Retina (tissue), 1 donor: Measurements from ENCODE around the gene AGBL4.
A peak's percentile ranks its signal among the peaks of the same experiment; 100 is the strongest.
"Not testable (repeated sequence)": the region's sequence is repeated elsewhere in the genome, so short reads cannot be mapped to it uniquely, and the experiment has no call there.

Experiments used
- DNase-seq: peaks from one replicate; pipeline ENCODE4 v3.0.0-alpha.2; 2016

The AGBL4 gene

GRCh38 chr1:49013079-49013478 is 1010.7 kb downstream of the AGBL4 start:
- DNase-seq: no peak

GRCh38 chr1:49002981-49003380 is 1020.8 kb downstream of the AGBL4 start:
- DNase-seq: not testable (repeated sequence)

GRCh38 chr1:48999321-48999720 is 1024.4 kb downstream of the AGBL4 start:
- DNase-seq: no peak

DNA sequence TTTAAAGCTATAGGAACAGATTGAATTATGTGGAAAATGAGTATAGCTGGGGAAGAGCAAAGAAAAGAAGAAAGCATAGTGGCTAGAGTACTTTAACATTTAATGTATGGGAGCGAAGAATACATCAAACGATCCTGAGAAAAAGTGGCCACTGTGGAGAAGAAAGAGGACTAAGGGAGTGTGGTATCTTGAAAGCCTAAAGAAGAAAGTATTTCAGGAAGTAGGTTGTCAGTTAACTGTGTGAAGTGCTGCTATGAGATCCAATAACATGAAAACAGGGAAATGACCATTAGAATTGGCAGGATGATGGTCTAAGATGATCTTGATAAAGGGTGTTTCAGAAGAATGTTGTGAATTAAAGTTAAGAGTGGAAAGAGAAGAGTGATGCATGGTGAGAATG is 1027.4 kb downstream of the AGBL4 start:
- DNase-seq: no peak

DNA sequence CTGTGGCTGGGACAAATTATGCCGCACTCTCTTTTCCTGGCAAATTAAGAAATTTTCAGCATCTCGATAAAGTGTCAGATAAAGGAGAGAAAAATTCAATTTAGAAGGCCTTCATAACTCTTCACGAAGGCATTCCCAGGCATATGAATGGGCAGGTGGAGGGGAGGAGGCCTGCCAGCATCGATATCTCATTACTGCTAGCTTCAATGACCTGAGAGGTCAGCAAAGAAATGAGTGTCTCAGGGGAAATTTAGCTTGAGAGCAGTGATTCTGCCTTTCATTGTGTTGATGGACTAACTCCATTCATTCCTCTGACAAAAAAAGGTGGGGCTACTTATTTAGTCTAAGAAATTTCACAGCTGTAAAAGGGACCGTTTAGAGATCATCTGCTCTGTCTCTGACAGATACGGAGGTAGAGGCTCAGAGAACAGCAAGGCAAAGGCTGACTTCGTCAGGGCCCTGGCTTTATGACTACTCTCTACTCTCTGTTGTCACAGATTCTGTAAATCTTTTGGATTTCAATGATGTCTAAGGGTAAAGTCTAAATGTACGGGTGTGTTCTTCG is 1035.0 kb downstream of the AGBL4 start:
- DNase-seq: no peak

- no peak for DNase-seq
Observed at GRCh38 chr1:48979940-48980339, 1043.8 kb downstream of the AGBL4 start.

DNA sequence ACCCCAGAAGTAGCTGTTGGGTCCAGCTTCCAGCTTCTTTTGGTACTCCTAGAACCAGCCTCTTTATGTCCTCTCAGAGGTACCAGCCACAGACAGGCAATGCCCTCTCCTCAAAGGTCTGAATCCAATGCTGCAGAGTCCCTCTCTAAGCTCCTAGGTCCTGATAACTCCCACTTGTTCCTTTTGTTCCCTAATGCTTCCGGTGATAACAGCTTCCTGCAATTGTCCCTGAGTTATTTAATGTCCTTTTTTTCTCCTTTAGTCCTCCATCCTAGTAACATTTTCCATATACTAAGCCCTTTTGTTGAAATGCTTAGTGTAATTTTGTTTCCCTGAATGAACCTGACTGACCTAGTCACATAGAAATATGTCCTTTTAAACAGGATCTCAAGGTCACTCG is 1045.3 kb downstream of the AGBL4 start:
- no peak for DNase-seq

DNA sequence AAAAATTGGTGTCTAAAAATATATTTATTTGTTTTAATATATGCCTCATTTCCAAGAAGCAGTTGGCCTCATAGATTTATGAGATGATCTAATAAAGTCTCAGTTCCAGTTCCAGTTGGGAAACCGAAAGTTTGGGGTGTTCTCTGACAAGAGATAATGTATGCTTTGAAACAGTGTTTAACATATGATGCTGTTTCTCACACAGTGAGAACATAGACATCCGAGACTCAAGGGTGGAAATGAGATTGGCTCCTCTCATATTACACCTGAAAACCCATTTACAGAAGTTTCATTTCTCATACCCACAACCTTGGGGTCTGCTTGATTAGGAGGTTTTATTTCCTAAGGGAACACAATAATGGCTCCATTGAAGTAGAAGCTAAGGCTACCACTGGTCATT is 1046.5 kb downstream of the AGBL4 start:
- DNase-seq: no peak

GRCh38 chr1:48969971-48970370 is 1053.8 kb downstream of the AGBL4 start:
- DNase-seq: no peak

GRCh38 chr1:48967318-48967717 is 1056.4 kb downstream of the AGBL4 start:
- DNase-seq: no peak

- DNase-seq: no peak
Observed at GRCh38 chr1:48966583-48966982, 1057.2 kb downstream of the AGBL4 start.

DNA sequence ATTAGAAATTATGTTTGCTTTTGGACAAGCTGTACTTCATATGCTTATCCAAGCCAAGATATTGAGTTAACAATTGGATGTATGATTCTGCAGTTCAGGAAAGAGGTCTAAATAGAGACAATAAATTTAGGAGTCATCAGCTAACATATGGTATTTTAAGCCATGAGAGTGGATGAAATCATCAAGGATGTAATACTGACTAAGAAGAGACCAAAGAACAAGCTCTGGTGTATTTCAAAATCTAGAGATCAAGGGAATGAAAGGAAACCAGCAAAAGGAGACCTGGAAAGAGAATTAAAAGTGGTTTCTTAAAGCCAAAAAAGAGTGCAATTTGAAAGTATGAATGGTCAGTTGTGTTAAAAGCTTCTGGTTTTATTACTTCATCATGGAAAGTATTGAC is 1063.4 kb downstream of the AGBL4 start:
- DNase-seq: no peak

DNA sequence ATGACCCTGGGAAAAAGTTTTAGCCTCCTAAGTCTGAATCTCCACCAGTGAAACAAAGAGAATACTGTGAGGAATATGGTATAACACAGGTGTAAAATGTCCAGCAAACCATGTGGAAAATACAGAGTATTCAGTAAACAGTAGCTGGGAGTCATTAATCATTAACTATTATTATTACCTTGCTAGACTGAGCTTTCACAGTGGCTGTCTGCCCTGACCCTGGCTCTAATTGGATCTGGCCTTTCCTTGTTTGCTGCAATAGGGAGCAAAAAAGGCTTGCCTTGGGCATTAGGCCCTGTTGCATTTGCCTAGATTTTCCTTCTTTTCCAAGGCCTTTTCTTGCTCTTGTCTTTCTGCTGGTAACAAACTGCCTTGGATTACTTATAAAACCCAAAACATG is 1068.0 kb downstream of the AGBL4 start:
- DNase-seq: no peak

DNA sequence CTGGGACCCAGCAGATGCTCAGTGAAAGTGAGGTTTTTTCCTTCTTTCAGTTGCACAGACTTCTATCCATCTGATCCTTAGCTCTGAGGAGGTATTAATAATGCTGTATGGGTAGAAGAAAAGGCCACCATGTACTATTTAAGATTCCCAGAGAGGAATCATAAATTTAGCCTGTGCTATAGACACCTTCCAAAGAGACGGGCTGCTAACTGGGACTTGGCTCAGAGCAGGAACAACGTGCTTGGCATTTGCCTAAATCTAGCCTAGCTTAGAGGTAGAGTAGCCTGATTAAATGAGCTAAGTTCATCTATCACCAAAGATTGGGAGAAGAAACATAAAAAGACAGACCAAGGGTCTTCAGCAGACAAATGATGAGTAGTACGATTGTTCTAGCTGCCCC is 1070.1 kb downstream of the AGBL4 start:
- DNase-seq: no peak

- no peak for DNase-seq
Observed at GRCh38 chr1:48948562-48948961, 1075.2 kb downstream of the AGBL4 start.

GRCh38 chr1:48947761-48948537 is 1075.8 kb downstream of the AGBL4 start:
- peak; percentile 40 for DNase-seq

DNA sequence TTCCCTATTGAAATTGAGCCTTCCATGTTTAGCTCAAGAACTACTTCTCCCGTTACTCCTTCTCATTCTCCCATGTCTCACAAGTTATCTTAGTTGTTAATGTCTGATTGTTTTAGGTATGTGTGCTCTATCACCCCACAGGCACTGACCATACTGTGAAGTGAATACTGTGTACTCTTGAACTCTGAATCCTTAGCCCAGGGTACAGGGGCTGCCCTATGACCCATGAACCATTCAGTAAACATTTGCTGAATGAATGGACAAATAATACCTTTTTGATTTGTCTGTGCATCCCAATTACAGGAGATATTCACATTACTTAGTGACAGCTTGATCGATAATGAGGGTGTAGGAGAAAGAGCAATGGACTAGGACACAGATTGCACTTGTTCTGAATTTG is 1077.7 kb downstream of the AGBL4 start:
- DNase-seq: no peak

DNA sequence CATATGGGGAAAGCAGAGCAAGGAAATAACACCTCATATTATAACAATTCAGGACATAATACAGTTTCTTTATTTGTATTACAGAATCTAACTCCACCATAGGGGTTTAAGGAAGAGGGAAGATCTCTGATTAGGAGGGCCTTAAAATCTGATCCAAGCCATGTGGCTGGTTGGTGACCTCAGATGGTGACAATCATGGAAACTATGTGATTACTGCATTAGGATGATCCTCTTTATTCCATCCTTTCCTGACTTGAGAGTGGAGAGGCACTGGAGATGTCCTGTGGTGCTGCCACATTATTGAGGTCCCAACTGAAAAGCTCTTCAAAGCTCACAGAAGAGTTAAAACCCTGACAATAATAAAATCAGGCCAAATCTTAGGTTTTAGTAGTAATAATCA is 1078.9 kb downstream of the AGBL4 start:
- DNase-seq: no peak

DNA sequence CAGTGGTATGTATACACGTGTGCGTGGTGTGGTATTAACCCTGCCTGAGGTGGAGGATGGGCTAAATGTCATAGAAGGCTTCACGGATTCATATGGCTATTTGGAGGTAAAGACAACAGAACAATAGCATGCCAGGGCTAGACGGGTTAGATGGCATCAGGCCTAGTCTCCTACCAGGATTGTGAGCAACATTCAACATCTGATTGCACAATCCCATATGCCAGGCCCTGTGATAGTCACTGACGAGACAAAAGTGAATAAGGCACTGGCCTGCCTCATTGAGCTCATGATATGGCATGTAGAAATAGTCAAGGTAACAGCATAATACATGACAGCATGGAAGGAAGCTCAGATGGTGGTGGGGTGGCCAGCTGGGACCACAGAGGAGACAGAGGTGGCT is 1079.9 kb downstream of the AGBL4 start:
- DNase-seq: no peak

GRCh38 chr1:48943393-48943792 is 1080.4 kb downstream of the AGBL4 start:
- no peak for DNase-seq

GRCh38 chr1:48940962-48941732 is 1082.6 kb downstream of the AGBL4 start:
- no peak for DNase-seq

DNA sequence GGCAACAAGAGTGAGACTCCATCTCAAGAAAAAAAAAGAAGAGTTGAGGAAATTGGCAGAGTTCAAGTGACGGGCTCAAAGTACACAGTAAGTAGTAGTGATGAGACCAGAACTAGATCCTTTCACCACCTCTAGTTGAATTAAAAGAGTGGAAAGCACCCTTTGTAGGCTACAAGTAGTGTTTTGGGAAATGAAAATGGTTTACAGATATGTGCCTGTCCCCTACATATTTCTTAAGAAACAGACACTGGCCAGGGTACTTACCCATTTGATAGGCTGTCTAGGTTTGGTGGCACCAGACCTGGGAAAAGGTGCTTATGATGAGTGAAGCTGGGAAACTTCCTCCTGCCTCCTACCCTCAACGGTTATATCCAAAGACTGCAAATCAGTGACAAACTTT is 1083.4 kb downstream of the AGBL4 start:
- no peak for DNase-seq

- DNase-seq: no peak
Observed at GRCh38 chr1:48939828-48940227, 1083.9 kb downstream of the AGBL4 start.

DNA sequence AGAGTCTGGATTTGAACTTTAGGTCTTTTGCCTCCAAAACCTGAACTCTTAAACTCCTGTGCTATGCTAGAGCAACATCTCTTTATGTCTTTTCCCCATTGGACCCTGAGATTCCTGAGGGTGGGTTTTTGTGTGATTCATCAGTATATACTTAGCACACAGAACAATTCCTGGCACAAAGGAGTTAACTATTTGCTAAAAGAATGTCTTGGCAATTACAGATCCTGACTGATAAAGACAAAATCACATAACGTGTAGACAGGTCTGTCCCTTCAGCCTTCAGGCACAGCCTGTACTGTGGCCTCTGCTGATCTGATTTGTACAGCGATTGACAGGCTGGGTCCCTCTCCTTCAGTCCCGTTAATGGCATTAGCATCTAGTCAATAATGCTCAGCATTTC is 1084.7 kb downstream of the AGBL4 start:
- no peak for DNase-seq
